PC-9 (cell line): ENCODE results near the gene PRRT2.

ENCODE experiments used
- EZH2 ChIP-seq: fragments of 200-600 bp; sonication (generic); IDR thresholded peaks from 2 replicates; pipeline ENCODE4 v1.8.0; 2017; ENCODE audit warnings: antibody characterized with exemption, low read depth
- TF ChIP-seq, protein P1 (sequence below): fragments of 200-600 bp; sonication (generic); conservative IDR thresholded peaks from 2 replicates; pipeline ENCODE4 v1.6.1; 2017; ENCODE audit warnings: mixed run types, antibody characterized with exemption, mild to moderate bottlenecking, moderate library complexity

DNA sequence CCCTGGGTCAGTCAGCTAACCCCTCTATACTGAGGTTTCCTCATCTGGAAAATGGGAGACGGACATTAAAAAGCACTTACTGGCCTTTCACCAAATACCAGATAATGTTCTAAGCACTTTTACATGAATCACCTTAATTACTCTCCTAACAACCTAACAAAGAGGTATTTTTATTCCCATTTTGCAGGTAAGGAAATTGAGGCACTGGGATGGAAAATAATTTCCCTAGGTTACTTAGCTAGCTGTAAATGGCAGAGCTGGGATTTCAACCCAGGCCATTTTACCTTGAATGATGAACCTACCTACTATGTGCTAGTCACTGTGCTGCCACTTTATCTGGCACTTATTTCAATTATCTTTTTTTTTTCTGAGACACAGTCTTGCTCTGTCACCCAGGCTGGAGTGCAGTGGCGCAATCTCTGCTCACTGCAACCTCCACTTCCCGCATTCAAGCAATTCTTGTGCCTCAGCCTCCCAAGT lies 17.7 kb upstream of the PRRT2 start:
- TF ChIP-seq, protein P1, sequence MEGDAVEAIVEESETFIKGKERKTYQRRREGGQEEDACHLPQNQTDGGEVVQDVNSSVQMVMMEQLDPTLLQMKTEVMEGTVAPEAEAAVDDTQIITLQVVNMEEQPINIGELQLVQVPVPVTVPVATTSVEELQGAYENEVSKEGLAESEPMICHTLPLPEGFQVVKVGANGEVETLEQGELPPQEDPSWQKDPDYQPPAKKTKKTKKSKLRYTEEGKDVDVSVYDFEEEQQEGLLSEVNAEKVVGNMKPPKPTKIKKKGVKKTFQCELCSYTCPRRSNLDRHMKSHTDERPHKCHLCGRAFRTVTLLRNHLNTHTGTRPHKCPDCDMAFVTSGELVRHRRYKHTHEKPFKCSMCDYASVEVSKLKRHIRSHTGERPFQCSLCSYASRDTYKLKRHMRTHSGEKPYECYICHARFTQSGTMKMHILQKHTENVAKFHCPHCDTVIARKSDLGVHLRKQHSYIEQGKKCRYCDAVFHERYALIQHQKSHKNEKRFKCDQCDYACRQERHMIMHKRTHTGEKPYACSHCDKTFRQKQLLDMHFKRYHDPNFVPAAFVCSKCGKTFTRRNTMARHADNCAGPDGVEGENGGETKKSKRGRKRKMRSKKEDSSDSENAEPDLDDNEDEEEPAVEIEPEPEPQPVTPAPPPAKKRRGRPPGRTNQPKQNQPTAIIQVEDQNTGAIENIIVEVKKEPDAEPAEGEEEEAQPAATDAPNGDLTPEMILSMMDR: no peak
- TF ChIP-seq EZH2: no peak
